ENCODE measurements around the gene CX3CR1. TPM values are rescaled to one million over a fixed set of nuclear protein-coding genes. Genes with fewer than 3 reads are reported as not detected.
A peak's percentile ranks its signal among the peaks of the same experiment; 100 is the strongest.

Gene CX3CR1
- total RNA-seq, 4 donors from 2014 or later, result 0.25 to 0.49 (median 0.35) TPM

DNA sequence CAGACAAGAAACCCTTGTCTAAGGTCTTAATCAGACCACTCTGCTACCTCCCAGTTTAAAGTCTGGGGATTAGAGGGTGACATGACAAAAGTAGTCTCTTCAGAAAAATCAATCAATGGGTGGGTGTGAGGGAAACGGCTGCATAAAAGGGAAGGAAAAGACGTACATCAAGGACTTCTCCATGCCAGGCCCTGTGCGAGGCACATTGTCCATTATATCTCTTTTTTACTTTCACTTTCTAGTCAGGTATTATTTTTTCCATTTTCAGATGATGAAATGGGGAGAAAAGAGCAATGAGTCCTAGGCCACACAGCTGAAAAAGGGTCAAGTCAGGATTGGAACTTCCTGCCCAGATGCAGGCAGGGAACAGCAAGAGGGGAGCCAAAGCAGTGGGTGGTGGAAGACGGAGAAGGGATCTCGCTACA lies 4.6 kb upstream of the CX3CR1 start:
- in situ Hi-C loops (cut with MboI; ENCODE audit: low sequenced_read_pairs in 4 of 4), result loop anchor here in 2 of 4 donors (5.0 to 10.0 kb wide), 2 partner anchors 90 to 157 kb away; partner anchors contain the start of gene XIRP1 (in 1 of the 2)
- ATAC-seq (no peak), DNase-seq (no peak)
- H3K4me3 ChIP-seq, result no peak overlapping the region
- no peaks in the 10 kb centered on the region for H3K9me3 ChIP-seq
- H3K27me3 ChIP-seq, result no peaks in the 10 kb centered on the region
- H3K27ac ChIP-seq, result peak overlapping the region in 1 of 4 donors; percentile 18
- intact Hi-C loops (cut with DNase I; ENCODE audit: low total_unique reads), result no loop called here
- TF ChIP-seq POLR2A (IDR thresholded peaks at IDR 0.05), result no peak
- no peak for TF ChIP-seq CTCF (IDR thresholded peaks at IDR 0.05 in 4 of 5, conservative IDR thresholded peaks at IDR 0.05 in 1 of 5)
- H3K4me1 ChIP-seq, result peaks cover 30 to 34% of the 10 kb centered on the region in 2 donors
- H3K36me3 ChIP-seq, result no peaks in the 10 kb centered on the region

DNA sequence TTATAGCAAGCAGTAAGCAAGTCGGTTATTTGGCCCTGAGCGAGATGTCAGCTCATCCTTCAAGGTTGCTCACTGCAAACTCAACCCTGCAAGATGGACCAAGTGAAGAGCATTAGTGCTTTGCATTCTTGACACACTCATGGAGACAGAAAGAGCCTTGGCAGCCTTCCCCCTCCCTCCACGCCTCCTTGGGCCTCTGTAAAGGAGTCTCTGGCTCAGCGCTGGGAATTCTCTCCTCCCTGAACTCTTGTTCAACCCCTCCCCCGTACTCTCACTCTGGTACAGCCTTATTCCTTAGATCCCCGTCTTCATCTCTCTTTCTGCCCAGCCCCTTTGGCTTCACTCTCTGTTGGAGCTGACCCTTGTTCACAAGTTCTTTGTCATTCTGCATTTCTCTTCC lies 2.2 kb upstream of the CX3CR1 start:
- in situ Hi-C loops (cut with MboI; ENCODE audit: low sequenced_read_pairs in 4 of 4), result loop anchor here in 2 of 4 donors (5.0 to 10.0 kb wide), 2 partner anchors 87 to 155 kb away; partner anchors contain the start of gene XIRP1 (in 1 of the 2)
- no peak for TF ChIP-seq CTCF (IDR thresholded peaks at IDR 0.05 in 4 of 5, conservative IDR thresholded peaks at IDR 0.05 in 1 of 5)
- TF ChIP-seq POLR2A (IDR thresholded peaks at IDR 0.05), result no peak
- H3K27ac ChIP-seq, result no peak overlapping the region
- ATAC-seq, result no peak
- H3K9me3 ChIP-seq, result no peaks in the 10 kb centered on the region
- peaks cover 28 to 33% of the 10 kb centered on the region in 2 donors for H3K4me1 ChIP-seq
- intact Hi-C loops (cut with DNase I; ENCODE audit: low total_unique reads), result no loop called here
- H3K4me3 ChIP-seq, result no peak overlapping the region
- DNase-seq, result no peak
- no peaks in the 10 kb centered on the region for H3K36me3 ChIP-seq
- H3K27me3 ChIP-seq, result no peaks in the 10 kb centered on the region

DNA sequence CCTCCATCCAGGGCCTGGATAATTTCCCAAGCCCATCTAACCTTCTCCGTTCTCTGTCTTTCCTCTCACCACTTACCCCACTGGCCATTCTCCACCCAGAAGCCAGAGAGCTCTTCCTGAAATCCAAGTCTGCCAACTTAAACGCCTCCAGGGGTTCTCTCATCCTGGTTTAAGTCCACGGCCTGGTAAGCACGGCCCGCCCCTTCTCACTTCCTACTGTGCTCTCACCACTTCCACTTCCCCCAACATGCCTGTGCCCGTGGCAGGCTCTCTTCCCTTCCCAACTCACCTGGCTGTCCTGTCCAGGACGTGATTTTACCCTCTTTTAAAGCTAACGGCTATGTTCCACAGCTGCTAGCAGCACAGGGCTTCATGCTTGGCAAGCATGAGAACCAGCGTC lies 1.7 kb upstream of the CX3CR1 start:
- in situ Hi-C loops (cut with MboI; ENCODE audit: low sequenced_read_pairs in 4 of 4), result loop anchor here in 2 of 4 donors (5.0 to 10.0 kb wide), 2 partner anchors 87 to 154 kb away; partner anchors contain the start of gene XIRP1 (in 1 of the 2)
- ATAC-seq (no peak), DNase-seq (no peak)

GRCh38 chr3:39280571-39280970 lies 735 bp upstream of the CX3CR1 start:
- Histone ChIP-seq H3K36me3 (no peaks in the 10 kb centered on the region), H3K4me3 (no peak overlapping the region), H3K27me3 (no peaks in the 10 kb centered on the region), H3K27ac (peak overlapping the region; percentile 74 to 81 (median 77)), H3K9me3 (no peaks in the 10 kb centered on the region), H3K4me1 (peaks cover 22 to 23% of the 10 kb centered on the region in 2 donors)
- DNase-seq, result no peak
- no peak for ATAC-seq
- intact Hi-C loops (cut with DNase I; ENCODE audit: low total_unique reads), result no loop called here
- TF ChIP-seq CTCF (IDR thresholded peaks at IDR 0.05 in 4 of 5, conservative IDR thresholded peaks at IDR 0.05 in 1 of 5) (no peak), POLR2A (IDR thresholded peaks at IDR 0.05) (no peak)
- in situ Hi-C loops (cut with MboI; ENCODE audit: low sequenced_read_pairs in 4 of 4), result loop anchor here in 2 of 4 donors (5.0 to 10.0 kb wide), 2 partner anchors 86 to 153 kb away; partner anchors contain the start of gene XIRP1 (in 1 of the 2)

More for the DNA sequence above, 1.7 kb upstream of the CX3CR1 start:
- Histone ChIP-seq H3K36me3 (no peaks in the 10 kb centered on the region), H3K4me1 (peaks cover 22 to 27% of the 10 kb centered on the region in 2 donors), H3K27ac (peak overlapping the region in 1 of 4 donors; percentile 80), H3K27me3 (no peaks in the 10 kb centered on the region), H3K9me3 (no peaks in the 10 kb centered on the region), H3K4me3 (no peak overlapping the region)
- TF ChIP-seq CTCF (IDR thresholded peaks at IDR 0.05 in 4 of 5, conservative IDR thresholded peaks at IDR 0.05 in 1 of 5), result no peak
- no peak for TF ChIP-seq POLR2A (IDR thresholded peaks at IDR 0.05)
- intact Hi-C loops (cut with DNase I; ENCODE audit: low total_unique reads), result no loop called here

- ATAC-seq (no peak), DNase-seq (no peak)
- no peaks in the 10 kb centered on the region for H3K9me3 ChIP-seq
- TF ChIP-seq CTCF (IDR thresholded peaks at IDR 0.05 in 4 of 5, conservative IDR thresholded peaks at IDR 0.05 in 1 of 5), result no peak
- no peak for TF ChIP-seq POLR2A (IDR thresholded peaks at IDR 0.05)
- in situ Hi-C loops (cut with MboI; ENCODE audit: low sequenced_read_pairs in 4 of 4) (loop anchor here in 1 of 4 donors (10.0 kb wide), 1 partner anchor 154 kb away; no protein-coding TSS in a partner anchor), intact Hi-C loops (cut with DNase I; ENCODE audit: low total_unique reads) (no loop called here)
- no peaks in the 10 kb centered on the region for H3K27me3 ChIP-seq
- peaks cover 28 to 29% of the 10 kb centered on the region in 2 donors for H3K4me1 ChIP-seq
- no peak overlapping the region for H3K27ac ChIP-seq
- H3K36me3 ChIP-seq, result no peaks in the 10 kb centered on the region
- no peak overlapping the region for H3K4me3 ChIP-seq
Measured at GRCh38 chr3:39278616-39278935, 1.3 kb downstream of the CX3CR1 start.
